ENCODE results near the gene PMEPA1. TPM values are rescaled to one million over a fixed set of nuclear protein-coding genes. Genes with fewer than 3 reads are reported as not detected.

The PMEPA1 gene
- total and polyA plus RNA-seq, 10 of the 15 experiments (the other 5 are each of a cell fraction or from before 2014, with no cell fraction given): 0.02 to 0.10 (median 0.04) TPM; not detected in 3

GRCh38 chr20:57671662-57672061 lies 38.2 kb downstream of the PMEPA1 start:
- no TSS peak for BruUV-seq (replicated peaks)
- H3K27ac ChIP-seq (ENCODE audit: control insufficient read depth, insufficient read depth): no peak overlapping the region
- CTCF ChIA-PET: no interaction called here
- no peaks in the 10 kb centered on the region for H3K9me3 ChIP-seq (replicated peaks; ENCODE audit: control insufficient read depth, insufficient read depth, low read length)
- POLR2A ChIA-PET: no interaction called here
- no peaks in the 10 kb centered on the region for H3K36me3 ChIP-seq (ENCODE audit: control insufficient read depth in 2 of 2, insufficient read depth in 2 of 2, low read length in 1 of 2)
- in situ Hi-C loops (cut with MboI) (no loop called here), intact Hi-C loops (cut with micrococcal nuclease; ENCODE audit: unreplicated experiment) (no loop called here)
- DNase-seq (ENCODE audit: low read depth, low spot score) (no peak), FAIRE-seq (no peak), ATAC-seq (no peak)
- RAD21 ChIA-PET (ENCODE audit: unreplicated experiment): no interaction called here
- peaks cover 7% of the 10 kb centered on the region for H3K4me1 ChIP-seq (ENCODE audit: control insufficient read depth, insufficient read depth, low read length)
- TF ChIP-seq IRF4 (IDR thresholded peaks at IDR 0.05; ENCODE audit: low read depth, low read length) (no peak), SMARCA5 (IDR thresholded peaks at IDR 0.05) (no peak), POLR2AphosphoS5 (IDR thresholded peaks at IDR 0.05; ENCODE audit: low read length) (no peak), PML (IDR thresholded peaks at IDR 0.05; ENCODE audit: low read length) (no peak), NBN (IDR thresholded peaks at IDR 0.05) (no peak), TCF3 (IDR thresholded peaks at IDR 0.05; ENCODE audit: borderline replicate concordance, insufficient read depth, low read depth, low read length) (no peak), IKZF1 (conservative IDR thresholded peaks at IDR 0.05) (no peak), SUPT20H (IDR thresholded peaks at IDR 0.05; ENCODE audit: borderline replicate concordance, control insufficient read depth, low read depth, low read length) (no peak), RAD51 (IDR thresholded peaks at IDR 0.05) (no peak), ZNF592 (IDR thresholded peaks at IDR 0.05) (no peak)
- TF ChIP-seq, protein P1, sequence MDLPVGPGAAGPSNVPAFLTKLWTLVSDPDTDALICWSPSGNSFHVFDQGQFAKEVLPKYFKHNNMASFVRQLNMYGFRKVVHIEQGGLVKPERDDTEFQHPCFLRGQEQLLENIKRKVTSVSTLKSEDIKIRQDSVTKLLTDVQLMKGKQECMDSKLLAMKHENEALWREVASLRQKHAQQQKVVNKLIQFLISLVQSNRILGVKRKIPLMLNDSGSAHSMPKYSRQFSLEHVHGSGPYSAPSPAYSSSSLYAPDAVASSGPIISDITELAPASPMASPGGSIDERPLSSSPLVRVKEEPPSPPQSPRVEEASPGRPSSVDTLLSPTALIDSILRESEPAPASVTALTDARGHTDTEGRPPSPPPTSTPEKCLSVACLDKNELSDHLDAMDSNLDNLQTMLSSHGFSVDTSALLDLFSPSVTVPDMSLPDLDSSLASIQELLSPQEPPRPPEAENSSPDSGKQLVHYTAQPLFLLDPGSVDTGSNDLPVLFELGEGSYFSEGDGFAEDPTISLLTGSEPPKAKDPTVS (IDR thresholded peaks at IDR 0.05; ENCODE audit: low read depth, low read length): no peak
- TF ChIP-seq, protein P2, sequence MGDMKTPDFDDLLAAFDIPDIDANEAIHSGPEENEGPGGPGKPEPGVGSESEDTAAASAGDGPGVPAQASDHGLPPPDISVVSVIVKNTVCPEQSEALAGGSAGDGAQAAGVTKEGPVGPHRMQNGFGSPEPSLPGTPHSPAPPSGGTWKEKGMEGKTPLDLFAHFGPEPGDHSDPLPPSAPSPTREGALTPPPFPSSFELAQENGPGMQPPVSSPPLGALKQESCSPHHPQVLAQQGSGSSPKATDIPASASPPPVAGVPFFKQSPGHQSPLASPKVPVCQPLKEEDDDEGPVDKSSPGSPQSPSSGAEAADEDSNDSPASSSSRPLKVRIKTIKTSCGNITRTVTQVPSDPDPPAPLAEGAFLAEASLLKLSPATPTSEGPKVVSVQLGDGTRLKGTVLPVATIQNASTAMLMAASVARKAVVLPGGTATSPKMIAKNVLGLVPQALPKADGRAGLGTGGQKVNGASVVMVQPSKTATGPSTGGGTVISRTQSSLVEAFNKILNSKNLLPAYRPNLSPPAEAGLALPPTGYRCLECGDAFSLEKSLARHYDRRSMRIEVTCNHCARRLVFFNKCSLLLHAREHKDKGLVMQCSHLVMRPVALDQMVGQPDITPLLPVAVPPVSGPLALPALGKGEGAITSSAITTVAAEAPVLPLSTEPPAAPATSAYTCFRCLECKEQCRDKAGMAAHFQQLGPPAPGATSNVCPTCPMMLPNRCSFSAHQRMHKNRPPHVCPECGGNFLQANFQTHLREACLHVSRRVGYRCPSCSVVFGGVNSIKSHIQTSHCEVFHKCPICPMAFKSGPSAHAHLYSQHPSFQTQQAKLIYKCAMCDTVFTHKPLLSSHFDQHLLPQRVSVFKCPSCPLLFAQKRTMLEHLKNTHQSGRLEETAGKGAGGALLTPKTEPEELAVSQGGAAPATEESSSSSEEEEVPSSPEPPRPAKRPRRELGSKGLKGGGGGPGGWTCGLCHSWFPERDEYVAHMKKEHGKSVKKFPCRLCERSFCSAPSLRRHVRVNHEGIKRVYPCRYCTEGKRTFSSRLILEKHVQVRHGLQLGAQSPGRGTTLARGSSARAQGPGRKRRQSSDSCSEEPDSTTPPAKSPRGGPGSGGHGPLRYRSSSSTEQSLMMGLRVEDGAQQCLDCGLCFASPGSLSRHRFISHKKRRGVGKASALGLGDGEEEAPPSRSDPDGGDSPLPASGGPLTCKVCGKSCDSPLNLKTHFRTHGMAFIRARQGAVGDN (IDR thresholded peaks at IDR 0.05): no peak
- H3K79me2 ChIP-seq (ENCODE audit: control insufficient read depth, insufficient read depth, low read length): no peaks in the 10 kb centered on the region
- SMC1A ChIA-PET (ENCODE audit: uncharacterized antibody, unreplicated experiment): interaction anchor here (0.6 kb wide), 1 partner anchor 10 kb away, joined by 3 read pairs; no protein-coding TSS in a partner anchor
- no peak overlapping the region for H3K9ac ChIP-seq (ENCODE audit: control insufficient read depth, insufficient read depth, low read length)
- H3K4me3 ChIP-seq: no peak overlapping the region
- 45% methylated on average over 3 of the region's 4 CpGs for WGBS (ENCODE audit: insufficient coverage, insufficient replicate concordance, low lambda C conversion rate, missing lambda C conversion rate)
- peaks cover 0 to 1% of the 10 kb centered on the region in 2 experiments; a peak in 1 of 4 replicates for H3K27me3 ChIP-seq (replicated peaks in 1 of 2; ENCODE audit: control insufficient read depth in 2 of 2, insufficient read depth in 2 of 2, low read length in 1 of 2)
- H4K20me1 ChIP-seq (ENCODE audit: control insufficient read depth, insufficient read depth): no peaks in the 10 kb centered on the region
- no peak overlapping the region for H3K4me2 ChIP-seq (ENCODE audit: control insufficient read depth, insufficient read depth)
- H2AFZ ChIP-seq (ENCODE audit: control insufficient read depth, low read depth, low read length): no peak overlapping the region
